Stimulated activated CD8-positive, alpha-beta memory T cell treated with anti-CD3 and anti-CD28 coated beads, Interleukin-4, amount 100 ng/mL, for 1 hour (primary cell): ENCODE results near the gene TMEM132A.

Experiments used
- DNase-seq, 2 donors: peaks; one replicate each; pipeline ENCODE4 v3.0.0-alpha.2; 2020; ENCODE audit warnings: low read depth in 2 of 2, low spot score in 1 of 2

Gene TMEM132A

DNA sequence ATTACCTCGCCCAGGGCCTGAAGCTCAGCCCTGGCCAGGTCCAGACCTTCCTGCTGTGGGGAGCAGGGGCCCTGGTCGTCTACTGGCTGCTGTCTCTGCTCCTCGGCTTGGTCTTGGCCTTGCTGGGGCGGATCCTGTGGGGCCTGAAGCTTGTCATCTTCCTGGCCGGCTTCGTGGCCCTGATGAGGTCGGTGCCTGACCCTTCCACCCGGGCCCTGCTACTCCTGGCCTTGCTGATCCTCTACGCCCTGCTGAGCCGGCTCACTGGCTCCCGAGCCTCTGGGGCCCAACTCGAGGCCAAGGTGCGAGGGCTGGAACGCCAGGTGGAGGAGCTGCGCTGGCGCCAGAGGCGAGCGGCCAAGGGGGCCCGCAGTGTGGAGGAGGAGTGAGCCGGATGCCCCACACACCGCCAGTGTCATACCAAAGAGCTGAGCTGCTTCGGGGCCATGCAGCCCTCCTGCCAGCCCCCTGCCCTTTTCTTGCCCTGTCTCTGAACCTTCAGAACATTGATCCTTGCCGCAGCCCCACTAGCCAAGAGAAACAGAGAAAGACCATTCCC is 2.4 kb upstream of the TMEM132A start:
- DNase-seq = no peak

DNA sequence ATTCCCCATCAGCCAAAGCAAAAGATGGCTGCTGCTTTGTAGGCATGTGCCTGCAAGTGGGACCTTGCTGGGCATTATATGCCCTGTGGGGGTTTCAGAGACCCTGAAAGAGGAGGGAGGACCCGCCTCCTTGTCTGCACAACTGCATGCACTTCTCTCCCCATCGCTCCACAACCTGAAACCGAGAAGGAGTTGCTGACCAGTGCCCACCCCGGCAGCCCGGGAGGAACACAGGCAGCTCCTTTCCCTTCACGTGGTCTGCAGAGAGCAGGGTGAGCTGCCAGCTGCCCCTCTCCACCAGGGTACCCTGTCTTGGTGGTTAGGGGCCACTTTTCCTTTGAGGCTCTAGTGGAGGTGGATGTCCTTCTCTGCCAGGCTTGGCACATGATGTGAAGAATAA is 1.4 kb upstream of the TMEM132A start:
- DNase-seq = no peak

GRCh38 chr11:60923326-60923725 is 934 bp upstream of the TMEM132A start:
- DNase-seq = no peak

GRCh38 chr11:60923800-60924109 is 505 bp upstream of the TMEM132A start:
- no peak for DNase-seq

DNA sequence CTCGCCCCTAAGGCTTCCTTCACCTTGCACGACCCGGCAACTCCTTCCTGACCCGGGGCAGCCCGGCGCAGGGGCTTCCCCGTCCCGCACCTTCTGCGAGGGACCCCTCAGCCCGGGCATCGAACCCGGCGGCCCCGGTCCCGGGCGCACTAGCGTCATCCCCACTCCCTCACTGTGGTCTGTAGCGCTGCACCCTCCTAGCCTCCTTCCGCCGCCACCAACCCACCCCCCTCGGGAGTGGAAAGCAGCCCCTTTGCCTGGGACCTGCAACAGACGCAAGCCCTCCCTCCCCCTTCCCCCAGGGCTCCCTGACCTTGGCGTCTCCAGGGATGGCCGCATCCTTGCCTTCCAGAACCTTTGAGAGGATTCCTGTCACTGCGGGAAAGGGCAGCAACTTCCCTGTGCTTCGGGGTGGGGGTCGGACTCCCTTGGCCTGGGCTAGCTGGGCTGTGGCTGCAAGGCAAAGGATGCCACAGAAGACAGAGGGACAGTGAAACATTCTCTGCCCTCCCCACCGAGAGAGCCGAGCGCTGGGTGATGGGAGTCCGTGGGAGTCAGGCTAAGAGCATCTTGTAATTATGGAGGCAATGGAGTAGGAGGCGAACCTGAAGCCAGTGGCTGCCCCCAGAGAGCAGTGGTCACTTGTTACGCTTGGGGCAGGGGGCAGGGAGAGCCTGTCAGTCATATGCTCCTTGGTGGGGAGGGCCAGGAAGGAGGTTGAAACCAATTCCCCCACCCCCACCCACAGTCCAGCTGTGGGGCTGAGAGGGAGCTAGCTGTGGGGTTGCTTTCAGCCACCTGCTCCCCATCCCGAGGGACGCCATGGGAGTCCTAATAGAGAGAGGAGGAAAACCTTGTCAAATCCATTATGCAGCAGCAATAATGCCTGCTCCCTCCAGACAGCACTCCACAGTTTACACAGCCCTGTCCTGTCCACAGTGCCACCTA is 920 bp downstream of the TMEM132A start:
- no peak for DNase-seq

GRCh38 chr11:60925868-60926267 is 1.6 kb downstream of the TMEM132A start:
- DNase-seq = no peak

GRCh38 chr11:60926500-60926899 is 2.2 kb downstream of the TMEM132A start:
- DNase-seq = no peak

- no peak for DNase-seq
Observed at GRCh38 chr11:60927061-60927592, 2.9 kb downstream of the TMEM132A start.

DNA sequence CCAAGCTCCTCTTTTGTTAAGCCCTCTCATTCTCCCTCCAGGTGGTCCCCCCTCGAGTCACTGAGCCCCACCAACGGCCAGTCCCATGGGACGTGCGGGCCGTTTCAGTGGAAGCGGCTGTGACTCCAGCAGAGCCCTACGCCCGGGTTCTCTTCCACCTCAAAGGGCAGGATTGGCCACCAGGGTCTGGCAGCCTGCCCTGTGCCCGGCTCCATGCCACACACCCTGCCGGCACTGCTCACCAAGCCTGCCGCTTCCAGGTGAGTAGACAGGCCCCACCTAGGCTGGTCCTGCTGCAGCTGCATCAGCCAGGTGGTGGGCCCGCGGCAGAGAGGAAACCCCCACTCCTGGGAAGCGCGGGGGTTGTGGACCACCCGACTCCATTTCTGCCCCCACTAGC is 3.3 kb downstream of the TMEM132A start:
- DNase-seq = no peak

DNA sequence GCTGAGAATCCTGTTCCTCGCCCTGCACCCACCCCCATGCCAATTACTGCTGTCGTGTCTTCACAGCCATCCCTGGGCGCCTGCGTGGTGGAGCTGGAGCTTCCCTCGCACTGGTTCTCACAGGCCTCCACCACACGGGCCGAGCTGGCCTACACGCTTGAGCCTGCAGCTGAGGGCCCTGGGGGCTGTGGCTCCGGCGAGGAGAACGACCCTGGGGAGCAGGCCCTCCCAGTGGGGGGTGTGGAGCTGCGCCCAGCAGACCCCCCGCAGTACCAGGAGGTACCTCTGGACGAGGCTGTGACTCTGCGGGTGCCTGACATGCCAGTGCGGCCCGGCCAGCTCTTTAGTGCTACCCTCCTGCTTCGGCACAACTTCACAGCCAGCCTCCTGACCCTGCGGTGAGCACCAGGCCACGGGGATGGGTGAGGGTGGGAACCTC is 4.3 kb downstream of the TMEM132A start:
- DNase-seq = no peak

- no peak for DNase-seq
Observed at GRCh38 chr11:60929764-60930163, 5.5 kb downstream of the TMEM132A start.

- DNase-seq = no peak
Observed at GRCh38 chr11:60930394-60930793, 6.1 kb downstream of the TMEM132A start.

DNA sequence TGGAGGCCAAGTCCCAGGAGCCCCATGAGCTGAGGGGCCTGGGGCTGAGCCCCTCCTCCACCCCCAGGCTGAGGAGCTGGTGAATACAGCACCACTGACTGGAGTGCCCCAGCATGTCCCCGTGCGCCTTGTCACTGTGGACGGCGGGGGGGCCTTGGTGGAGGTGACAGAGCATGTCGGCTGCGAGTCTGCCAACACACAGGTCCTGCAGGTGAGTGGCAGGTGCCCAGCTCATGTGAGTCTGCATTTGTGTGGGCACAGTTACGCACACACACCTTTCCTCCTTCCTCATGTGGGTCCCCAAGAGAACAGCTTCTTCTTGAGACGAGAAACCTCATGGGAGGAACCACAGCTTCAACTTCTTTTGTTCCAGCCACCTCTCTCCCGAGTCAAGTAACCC is 7.7 kb downstream of the TMEM132A start:
- no peak for DNase-seq

DNA sequence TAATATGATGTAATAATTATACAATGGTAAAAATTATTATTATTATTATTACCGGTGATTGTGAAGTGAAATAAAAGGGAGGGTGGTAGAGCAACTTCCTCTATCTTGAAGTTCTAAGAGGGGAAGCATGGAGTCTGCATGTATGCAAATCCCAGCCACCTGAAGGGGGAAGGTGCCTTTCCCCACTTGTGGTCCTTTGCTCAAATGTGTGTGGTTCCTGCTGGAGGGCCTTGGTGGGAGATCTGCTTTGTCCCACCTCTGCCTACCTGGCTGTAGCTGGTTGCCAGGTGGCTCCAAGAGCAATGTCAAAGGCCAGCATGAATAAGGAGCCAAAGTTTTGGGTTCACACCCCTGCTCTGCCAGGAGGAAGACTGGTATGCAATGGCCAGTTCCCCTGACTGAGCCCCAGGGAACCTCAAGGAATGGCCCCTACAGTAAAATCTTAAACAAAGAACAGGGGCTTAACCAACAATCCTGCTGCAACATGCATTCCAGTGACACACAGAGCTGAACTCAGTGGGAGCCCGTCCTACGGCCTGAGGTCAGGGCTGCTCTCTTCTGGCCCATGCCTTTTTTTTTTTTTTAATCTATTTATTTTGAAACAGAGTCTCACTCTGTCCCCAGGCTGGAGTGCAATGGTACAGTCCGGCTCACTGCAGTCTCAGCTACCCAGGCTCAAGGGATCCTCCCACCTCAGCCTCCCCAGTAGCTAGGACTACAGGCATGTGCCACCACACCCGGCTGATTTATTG is 8.5 kb downstream of the TMEM132A start:
- no peak for DNase-seq

- DNase-seq = no peak
Observed at GRCh38 chr11:60933416-60934123, 9.3 kb downstream of the TMEM132A start.

DNA sequence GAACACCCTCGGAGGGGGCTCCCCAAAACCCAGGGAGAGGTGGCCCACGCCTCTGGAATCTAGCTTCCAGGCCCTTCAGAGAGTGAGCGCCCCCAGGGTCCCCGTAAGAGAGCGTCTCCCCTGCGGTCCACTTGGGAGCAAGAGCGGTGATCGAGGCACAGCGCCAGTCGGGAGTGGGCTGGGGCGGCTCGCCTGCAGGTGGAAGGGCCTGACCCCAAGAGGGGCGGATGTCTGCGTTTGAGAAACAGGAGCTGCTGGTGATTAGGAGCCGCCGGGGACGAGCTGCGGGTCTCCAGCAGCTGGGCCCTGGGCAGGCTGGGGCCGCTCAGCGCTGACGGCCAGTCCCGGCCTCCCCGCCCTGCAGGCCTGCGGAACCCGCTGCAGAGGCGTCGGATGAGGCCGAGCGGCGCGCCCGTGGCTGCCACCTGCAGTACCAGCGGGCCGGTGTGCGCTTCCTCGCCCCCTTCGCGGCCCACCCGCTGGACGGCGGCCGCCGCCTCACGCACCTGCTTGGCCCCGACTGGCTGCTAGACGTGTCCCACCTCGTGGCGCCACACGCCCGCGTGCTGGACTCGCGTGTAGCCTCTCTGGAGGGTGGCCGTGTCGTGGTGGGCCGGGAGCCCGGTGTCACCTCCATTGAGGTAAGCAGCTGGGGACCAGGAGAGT is 10.0 kb downstream of the TMEM132A start:
- DNase-seq = no peak

- no peak for DNase-seq
Observed at GRCh38 chr11:60934790-60935605, 10.7 kb downstream of the TMEM132A start.

DNA sequence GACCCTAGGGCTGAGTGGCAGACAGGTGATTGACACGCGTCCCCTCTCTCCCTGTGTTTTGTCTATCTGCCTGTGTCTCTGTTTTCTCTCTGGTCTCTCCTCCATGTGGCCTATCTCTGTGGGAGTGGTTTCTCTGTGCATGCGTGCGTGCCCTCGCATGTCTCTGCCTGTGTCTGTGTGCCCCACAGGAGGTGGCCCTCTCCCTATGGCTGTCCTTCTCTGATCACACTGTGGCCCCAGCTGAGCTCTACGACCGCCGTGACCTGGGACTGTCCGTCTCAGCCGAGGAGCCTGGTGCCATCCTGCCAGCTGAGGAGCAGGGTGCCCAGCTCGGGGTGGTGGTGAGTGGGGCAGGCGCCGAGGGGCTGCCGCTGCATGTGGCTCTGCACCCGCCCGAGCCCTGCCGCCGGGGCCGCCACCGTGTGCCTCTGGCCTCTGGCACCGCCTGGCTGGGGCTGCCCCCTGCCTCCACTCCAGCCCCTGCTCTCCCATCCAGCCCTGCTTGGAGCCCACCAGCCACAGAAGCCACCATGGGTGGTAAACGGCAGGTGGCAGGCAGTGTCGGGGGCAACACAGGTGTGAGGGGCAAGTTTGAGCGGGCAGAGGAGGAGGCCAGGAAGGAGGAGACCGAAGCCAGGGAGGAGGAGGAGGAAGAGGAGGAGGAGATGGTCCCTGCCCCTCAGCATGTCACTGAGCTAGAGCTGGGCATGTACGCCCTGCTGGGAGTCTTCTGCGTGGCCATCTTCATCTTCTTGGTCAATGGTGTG is 11.6 kb downstream of the TMEM132A start:
- DNase-seq = no peak
